ENCODE measurements around the gene FBXL17.
"Not testable (repeated sequence)": the region's sequence is repeated elsewhere in the genome, so short reads cannot be mapped to it uniquely, and the experiment has no call there.

The FBXL17 gene

DNA sequence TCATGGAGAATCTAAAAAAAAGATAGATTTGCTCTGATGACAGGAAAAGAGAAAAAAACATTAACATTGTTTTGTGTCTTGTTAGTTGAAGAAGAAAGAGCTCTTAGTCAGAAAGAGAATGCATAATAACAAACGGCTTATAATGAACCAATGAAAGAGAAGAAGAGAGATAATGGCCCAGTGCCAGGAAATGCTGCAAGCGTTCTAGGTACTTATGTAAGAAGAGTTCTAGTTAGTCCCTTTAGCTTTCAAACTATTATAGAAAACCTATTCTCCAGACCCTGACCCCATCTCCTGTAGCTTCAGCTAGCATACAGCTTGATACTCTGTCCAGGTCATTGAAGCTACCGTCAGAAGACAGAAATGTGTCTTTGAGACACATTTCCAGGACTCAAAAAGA is 70.2 kb downstream of the FBXL17 start:
- DNase-seq (ENCODE audit: low spot score), result no peak

DNA sequence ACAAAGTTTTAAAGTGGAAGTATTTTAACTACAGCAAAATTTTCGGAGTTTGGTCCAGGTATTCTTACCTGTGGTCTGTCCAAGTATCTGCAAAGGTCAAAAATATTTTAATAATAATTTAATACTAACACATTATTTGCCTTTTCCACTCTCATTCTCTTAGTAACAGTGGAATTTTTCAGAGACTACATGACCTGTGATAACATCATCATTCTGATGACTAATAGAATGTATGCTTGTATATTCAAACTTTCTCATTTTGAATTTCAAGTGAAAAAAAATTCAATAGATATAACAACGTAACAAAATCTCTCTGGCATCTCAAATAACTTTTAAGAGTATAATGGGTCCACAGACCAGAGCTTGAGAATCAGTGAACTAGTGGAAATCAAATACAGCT is 78.3 kb downstream of the FBXL17 start:
- DNase-seq (ENCODE audit: low spot score), result no peak

DNA sequence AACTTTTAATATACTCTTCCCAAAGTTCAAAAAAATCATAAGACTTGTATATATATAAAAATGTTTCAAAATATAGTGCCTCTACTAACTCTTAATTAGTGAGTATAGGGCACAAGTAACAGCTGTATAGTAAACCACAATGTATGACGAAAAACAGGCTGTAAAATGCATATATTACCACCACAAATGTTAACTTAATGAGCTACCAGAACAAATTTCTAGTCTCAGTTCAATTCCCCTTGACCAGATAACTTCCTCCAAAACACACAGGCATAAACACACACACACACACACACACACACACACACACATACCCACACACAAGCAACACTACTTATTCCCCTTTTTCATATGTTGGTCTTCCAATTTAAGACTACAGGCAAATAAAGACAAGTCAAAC is 78.8 kb downstream of the FBXL17 start:
- no peak for DNase-seq (ENCODE audit: low spot score)

- no peak for DNase-seq (ENCODE audit: low spot score)
Measured at GRCh38 chr5:108297042-108297601, 84.8 kb downstream of the FBXL17 start.

GRCh38 chr5:108295578-108296368 is 86.1 kb downstream of the FBXL17 start:
- DNase-seq (ENCODE audit: low spot score), result no peak

GRCh38 chr5:108280960-108281569 is 100.8 kb downstream of the FBXL17 start:
- DNase-seq (ENCODE audit: low spot score), result no peak

GRCh38 chr5:108280248-108280647 is 101.7 kb downstream of the FBXL17 start:
- DNase-seq (ENCODE audit: low spot score), result no peak

DNA sequence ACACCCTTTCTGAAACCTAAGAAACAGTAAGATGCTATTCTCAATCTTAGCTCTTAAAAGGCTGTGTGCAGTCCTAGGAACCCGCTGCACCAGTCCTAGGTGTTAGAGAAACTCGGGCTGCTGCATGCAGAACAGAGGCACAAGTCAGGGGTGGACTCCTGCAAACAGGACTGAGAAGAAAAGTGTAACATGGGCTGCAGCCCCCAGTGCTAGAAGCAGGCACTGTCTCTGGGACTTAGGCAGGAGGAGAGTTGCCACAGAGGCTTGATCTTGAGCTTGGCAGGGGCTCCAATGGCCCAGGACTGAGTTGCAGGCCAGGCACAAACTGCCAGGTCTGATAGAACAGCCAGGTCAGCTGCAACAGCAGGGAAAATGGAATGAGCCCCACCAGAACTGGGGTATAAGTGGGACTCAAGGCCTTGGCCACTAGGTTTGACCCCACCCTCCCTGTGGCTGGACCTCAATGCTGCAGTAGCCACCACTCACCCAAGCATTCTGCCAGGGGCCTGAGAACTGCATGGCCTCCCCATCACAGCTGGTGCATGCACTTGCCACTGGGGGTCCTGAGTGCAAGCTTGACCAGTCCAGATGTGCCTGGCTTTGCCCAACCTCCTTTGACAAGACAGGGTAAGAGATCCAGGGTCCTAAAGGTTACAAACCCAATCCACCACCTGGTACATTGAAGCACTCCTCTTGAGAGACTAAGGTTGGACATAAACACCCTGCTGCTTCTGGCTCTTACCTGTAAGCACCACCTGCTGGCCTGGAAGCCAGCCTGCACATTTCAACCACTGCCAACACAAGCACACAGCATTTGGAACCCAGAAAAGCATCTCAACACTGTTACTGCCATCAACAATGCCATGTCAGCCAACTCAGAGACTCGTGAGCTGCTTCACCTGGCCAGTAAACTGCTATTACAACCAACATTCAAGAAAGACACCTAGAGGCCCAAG is 103.3 kb downstream of the FBXL17 start:
- DNase-seq (ENCODE audit: low spot score), result no peak

DNA sequence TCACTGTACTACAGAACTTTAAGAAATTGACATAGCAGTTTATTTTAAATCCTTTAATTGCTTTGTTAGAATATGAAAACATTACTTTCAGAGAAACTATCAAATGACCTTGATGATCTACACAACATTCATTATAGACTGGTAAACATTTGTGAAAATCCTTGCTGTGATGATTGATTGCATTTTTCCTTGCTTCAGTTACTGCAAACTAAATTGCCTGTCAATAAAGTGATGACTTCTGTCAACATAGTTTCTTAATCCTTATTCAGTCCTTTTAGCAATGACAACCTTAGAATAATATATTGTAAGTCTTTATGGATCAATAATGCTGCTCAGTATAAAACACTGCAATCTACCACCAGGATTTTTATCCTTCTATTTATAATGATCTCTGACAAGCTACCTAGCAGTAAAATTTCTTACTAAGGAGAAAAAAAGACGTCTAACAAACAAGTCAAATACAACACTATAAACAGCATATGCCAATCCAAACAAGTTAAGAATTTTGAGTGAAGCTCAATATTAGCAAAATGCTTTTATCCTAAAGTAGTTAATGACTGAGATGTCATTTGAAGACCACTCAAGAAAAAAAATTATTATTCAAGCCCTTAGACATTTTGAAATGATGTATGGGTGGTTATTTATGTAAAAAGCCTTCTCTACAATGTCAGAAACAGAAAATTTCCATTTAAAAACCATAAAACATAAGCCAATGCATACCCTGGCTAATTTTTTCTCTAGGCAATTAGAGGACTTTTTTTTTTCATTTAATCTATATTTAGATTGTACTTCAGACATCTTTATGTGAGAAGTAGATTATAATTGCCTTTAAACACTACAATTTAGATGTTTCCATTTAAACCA is 105.5 kb downstream of the FBXL17 start:
- DNase-seq (ENCODE audit: low spot score), result no peak

GRCh38 chr5:108274080-108274479 is 107.8 kb downstream of the FBXL17 start:
- DNase-seq (ENCODE audit: low spot score), result not testable (repeated sequence)

- no peak for DNase-seq (ENCODE audit: low spot score)
Measured at GRCh38 chr5:108271127-108271526, 110.8 kb downstream of the FBXL17 start.

DNA sequence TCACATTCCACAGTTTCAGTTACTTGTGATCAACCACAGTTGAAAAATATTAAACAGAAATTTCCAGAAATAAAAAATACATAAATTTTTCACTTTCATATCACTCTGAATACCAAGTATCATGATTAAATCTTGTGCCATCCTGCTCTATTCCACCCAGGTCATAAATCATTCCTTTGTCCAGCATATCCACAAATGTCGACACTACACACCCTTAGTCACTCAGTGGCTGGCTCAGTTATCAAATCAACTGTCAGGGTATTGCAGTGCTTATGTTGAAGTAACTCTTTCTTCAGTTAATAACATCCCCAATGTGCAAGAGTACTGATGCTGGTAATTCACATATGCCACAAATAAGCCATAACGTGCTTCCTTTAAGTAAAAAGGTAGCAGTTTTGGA is 115.7 kb downstream of the FBXL17 start:
- peak; percentile 12 for DNase-seq (ENCODE audit: low spot score)

DNA sequence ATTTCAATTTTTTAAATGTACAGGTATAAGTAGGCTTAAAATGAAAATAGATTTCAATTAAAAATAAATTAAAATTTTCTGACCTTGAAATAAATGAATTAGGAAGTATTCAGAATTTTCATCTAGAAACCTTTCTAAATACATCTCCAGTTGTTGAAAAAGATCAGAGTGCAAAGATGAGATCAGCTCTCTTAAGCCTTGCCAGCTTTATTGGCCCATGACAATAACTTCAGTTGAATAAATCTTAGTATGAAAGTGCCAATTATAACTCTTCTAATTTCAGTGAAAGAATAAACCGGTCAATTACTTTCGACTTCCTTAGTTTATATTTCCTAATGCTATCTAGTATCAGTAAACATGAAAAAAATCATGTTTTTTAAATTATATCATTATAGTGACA is 117.4 kb downstream of the FBXL17 start:
- DNase-seq (ENCODE audit: low spot score), result no peak

DNA sequence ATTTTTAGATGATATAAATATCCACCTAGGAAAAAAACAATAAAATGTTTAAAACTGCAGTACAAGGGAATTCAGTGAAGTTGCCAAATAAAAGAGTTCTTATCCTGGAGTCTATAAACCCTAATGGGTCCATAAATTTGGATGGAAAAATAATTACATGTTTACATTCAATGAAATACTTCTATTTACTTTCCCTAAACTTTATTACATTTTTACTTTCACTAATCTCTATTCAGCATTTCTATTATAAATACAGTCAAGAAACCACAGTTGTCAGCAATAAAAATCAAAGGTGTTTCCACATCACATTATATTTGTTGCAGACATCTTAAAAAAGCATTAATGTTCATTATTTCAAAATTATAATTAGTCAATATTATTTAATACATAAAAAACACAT is 118.6 kb downstream of the FBXL17 start:
- DNase-seq (ENCODE audit: low spot score), result no peak

DNA sequence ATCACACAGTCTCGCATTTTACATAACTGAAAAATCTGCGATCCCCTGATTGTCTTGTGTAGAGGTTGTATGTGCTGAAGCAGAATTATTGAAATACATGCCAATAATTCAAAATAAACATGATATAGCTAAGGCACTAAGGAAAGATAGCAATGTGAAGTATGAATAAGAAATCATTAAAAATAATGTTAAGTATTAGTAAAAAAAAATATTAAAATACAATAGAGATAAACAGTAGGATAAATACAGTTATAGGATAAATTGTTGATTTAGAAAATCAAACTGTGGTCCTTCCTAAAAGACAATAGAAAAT is 121.1 kb downstream of the FBXL17 start:
- DNase-seq (ENCODE audit: low spot score), result no peak

- DNase-seq (ENCODE audit: low spot score), result peak; percentile 69
Measured at GRCh38 chr5:108260117-108260857, 121.6 kb downstream of the FBXL17 start.

- no peak for DNase-seq (ENCODE audit: low spot score)
Measured at GRCh38 chr5:108259306-108259705, 122.6 kb downstream of the FBXL17 start.

GRCh38 chr5:108257996-108258395 is 123.9 kb downstream of the FBXL17 start:
- peak; percentile 42 for DNase-seq (ENCODE audit: low spot score)

- no peak for DNase-seq (ENCODE audit: low spot score)
Measured at GRCh38 chr5:108255468-108255867, 126.4 kb downstream of the FBXL17 start.

DNA sequence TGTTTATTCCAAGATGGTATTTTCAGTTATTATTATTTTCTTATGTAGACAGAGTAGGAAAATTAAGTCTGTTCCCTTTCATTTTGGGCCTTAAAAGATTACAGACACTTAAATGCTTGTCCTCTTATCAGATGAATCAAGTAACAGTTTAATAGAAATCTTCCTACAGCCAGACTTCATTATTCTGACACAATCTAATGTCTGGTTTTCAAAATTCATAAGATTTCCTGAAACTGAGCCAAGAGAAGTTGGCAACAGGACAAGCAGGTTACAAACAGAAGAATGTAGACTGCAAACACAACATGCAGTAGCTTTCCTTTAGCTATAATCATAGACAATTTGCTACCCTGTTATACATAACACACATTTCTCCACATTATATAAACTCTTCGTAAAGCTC is 130.5 kb downstream of the FBXL17 start:
- DNase-seq (ENCODE audit: low spot score), result no peak

All from SK-N-DZ (cell line).